Islet of Langerhans (tissue), 1 donor: ENCODE measurements around the gene ACOX2.

Experiments
- FAIRE-seq: peaks from one replicate; lab custom pipeline; 2011; peaks lifted over from hg19 to GRCh38; lab: Jason Lieb, UNC

The ACOX2 gene

GRCh38 chr3:58536501-58537411 is at the start of gene ACOX2:
Gene ACOX2, minus strand, starts transcription at chr3:58537190. Its CDS starts 2,084 bp downstream, at chr3:58535106.
- FAIRE-seq, result no peak

- no peak for FAIRE-seq
These were observed 49.0 kb upstream of the ACOX2 start for GRCh38 chr3:58585994-58586393.

- no peak for FAIRE-seq
These were observed 48.2 kb upstream of the ACOX2 start for GRCh38 chr3:58585005-58585786.

- FAIRE-seq, result no peak
These were observed 47.7 kb upstream of the ACOX2 start for GRCh38 chr3:58584690-58585004.

- FAIRE-seq, result no peak
These were observed 44.5 kb upstream of the ACOX2 start for GRCh38 chr3:58581328-58582091.

- no peak for FAIRE-seq
These were observed 43.9 kb upstream of the ACOX2 start for GRCh38 chr3:58580826-58581327.

GRCh38 chr3:58578873-58579272 is 41.9 kb upstream of the ACOX2 start:
- no peak for FAIRE-seq

GRCh38 chr3:58577269-58577821 is 40.4 kb upstream of the ACOX2 start, which contains the start of gene FAM107A:
Gene FAM107A, minus strand, starts transcription at chr3:58577391. Its CDS starts 7,531 bp downstream, at chr3:58569860.
- FAIRE-seq, result no peak

- no peak for FAIRE-seq
These were observed 39.7 kb upstream of the ACOX2 start for GRCh38 chr3:58576716-58577115.

GRCh38 chr3:58575971-58576652 is 39.1 kb upstream of the ACOX2 start:
- no peak for FAIRE-seq

GRCh38 chr3:58574682-58575081 is 37.7 kb upstream of the ACOX2 start:
- FAIRE-seq, result no peak

- FAIRE-seq, result no peak
These were observed 37.1 kb upstream of the ACOX2 start for GRCh38 chr3:58574106-58574505.

- no peak for FAIRE-seq
These were observed 36.6 kb upstream of the ACOX2 start for GRCh38 chr3:58573640-58574039.

- FAIRE-seq, result no peak
These were observed 35.7 kb upstream of the ACOX2 start for GRCh38 chr3:58572634-58573230.

- FAIRE-seq, result no peak
These were observed 35.1 kb upstream of the ACOX2 start for GRCh38 chr3:58572013-58572633.

GRCh38 chr3:58570851-58571250 is 33.9 kb upstream of the ACOX2 start:
- no peak for FAIRE-seq

GRCh38 chr3:58569287-58570001 is 32.5 kb upstream of the ACOX2 start:
- no peak for FAIRE-seq

- FAIRE-seq, result peak; percentile 95
These were observed 31.7 kb upstream of the ACOX2 start for GRCh38 chr3:58568572-58569286.

- FAIRE-seq, result no peak
These were observed 30.2 kb upstream of the ACOX2 start for GRCh38 chr3:58567251-58567515.
